Spleen (tissue), 11 donors: ENCODE measurements around the gene CEP131. TPM values are rescaled to one million over a fixed set of nuclear protein-coding genes. Genes with fewer than 3 reads are reported as not detected.
A peak's percentile ranks its signal among the peaks of the same experiment; 100 is the strongest.
"Not testable (repeated sequence)": the region's sequence is repeated elsewhere in the genome, so short reads cannot be mapped to it uniquely, and the experiment has no call there.

Source experiments
- DNase-seq: peaks from one replicate; pipeline ENCODE4 v3.0.0-alpha.2; 2020
- H3K27ac ChIP-seq, 8 donors: fragments of 200-600 bp; sonication (generic) in 7 of 8; 1 replicate in 4 of 8; 2 replicates in 4 of 8; pipeline versions ENCODE4 v1.5.0 to v1.8.0; 2016 to 2021; ENCODE audit warnings: inconsistent platforms in 4 of 8, mild to moderate bottlenecking in 4 of 8, moderate library complexity in 1 of 8
- H3K27me3 ChIP-seq, 7 donors: fragments of 200-600 bp; sonication (generic) in 6 of 7; replicated peaks in 1 of 7; 1 replicate in 4 of 7; 2 replicates in 3 of 7; pipeline versions ENCODE4 v1.5.0 to v1.8.0; 2016 to 2021; ENCODE audit warnings: inconsistent platforms in 3 of 7, mild to moderate bottlenecking in 1 of 7
- H3K36me3 ChIP-seq, 6 donors: fragments of 200-600 bp; sonication (generic) in 5 of 6; 1 replicate in 4 of 6; 2 replicates in 2 of 6; pipeline versions ENCODE4 v1.5.0 to v1.8.0; 2016 to 2021; ENCODE audit warnings: inconsistent platforms in 2 of 6
- H3K4me1 ChIP-seq, 6 donors: fragments of 200-600 bp; sonication (generic) in 5 of 6; 1 replicate in 3 of 6; 2 replicates in 3 of 6; pipeline versions ENCODE4 v1.5.0 to v1.8.0; 2016 to 2021; ENCODE audit warnings: inconsistent platforms in 3 of 6
- H3K4me3 ChIP-seq, 8 donors: fragments of 200-600 bp; sonication (generic) in 7 of 8; 1 replicate in 4 of 8; 2 replicates in 4 of 8; pipeline versions ENCODE4 v1.5.0 to v1.8.0; 2016 to 2021; ENCODE audit warnings: inconsistent platforms in 4 of 8, mild to moderate bottlenecking in 4 of 8, moderate library complexity in 2 of 8
- H3K9me3 ChIP-seq, 8 donors: fragments of 200-600 bp; sonication (generic) in 7 of 8; 1 replicate in 4 of 8; 2 replicates in 4 of 8; pipeline versions ENCODE4 v1.5.0 to v1.8.0; 2016 to 2021; ENCODE audit warnings: inconsistent platforms in 4 of 8
- POLR2A ChIP-seq, 3 donors: fragments of 450-650 bp; IDR thresholded peaks; one replicate each; pipeline ENCODE4 v1.5.1; 2017; ENCODE audit warnings: antibody characterized with exemption in 3 of 3, mild to moderate bottlenecking in 1 of 3
- POLR2AphosphoS5 ChIP-seq, 3 donors: sonication (generic); formaldehyde crosslinking; IDR thresholded peaks; one replicate each; pipeline ENCODE4 v1.5.1; 2017; ENCODE audit warnings: antibody characterized with exemption in 3 of 3
- WGBS, 5 donors: extraction: QIAGEN DNeasy Blood & Tissue Kit in 3 of 5; methylation state at CpG; one replicate each; pipeline versions ENCODE4 v1.1.5 to v1.1.7; 2013 to 2018; 5-methylcytosine and 5-hydroxymethylcytosine counted together
- intact Hi-C: fragments of 100-400 bp; cut with DNase I; formaldehyde crosslinking; loops from one replicate; pipeline ENCODE4 v1.15.0; 2023; ENCODE audit warnings: low total_unique reads
- polyA plus RNA-seq, 3 donors: library from polyadenylated mRNA; stranded (reverse); fragments of 200-250 nt; gene quantifications; one replicate each; pipeline ENCODE4 v1.2.1, GENCODE V29; 2013
- total RNA-seq, 7 donors: library from RNA; depleted of rRNA in 3 of 7; stranded (reverse); fragments of >200 nt in 3 of 7; fragmentation: NEBNext Ultra II Directional in 4 of 7; extraction: Animal tissue kit (Norgen Biotek cat#: 25700) in 4 of 7; gene quantifications; one replicate each; pipeline versions ENCODE4 v1.1.0 to v1.2.1, GENCODE V29; 2016 to 2021
- TF ChIP-seq, protein P1 (sequence below), 11 experiments: fragments of 200-600 bp in 7 of 11; fragments of 450-650 bp in 4 of 11; sonication (generic) in 4 of 11; IDR thresholded peaks in 8 of 11; conservative IDR thresholded peaks in 3 of 11; 1 replicate in 7 of 11; 2 replicates in 4 of 11; pipeline versions ENCODE4 v1.4.0 to v1.8.0; 2016 to 2021; ENCODE audit warnings: antibody characterized with exemption in 11 of 11, inconsistent platforms in 4 of 11, mild to moderate bottlenecking in 1 of 11
- donor health status: healthy with polysubstance abuse.
- donor health status: DM: no; HTN: no; CAD: no; lungs with moderate emphysema.
- donor health status: DM: no; HTN: no; CAD: no.
- donor health status: Bipolar disorder and iron deficiency.
- donor health status: healthy.
- donor health status: DM: no; HTN: no; CAD: no.
- donor health status: DM: yes; HTN: yes; CAD: no.

Gene CEP131
- total and polyA plus RNA-seq, 10 donors, result 8.5 to 26.7 (median 13.3) TPM

DNA sequence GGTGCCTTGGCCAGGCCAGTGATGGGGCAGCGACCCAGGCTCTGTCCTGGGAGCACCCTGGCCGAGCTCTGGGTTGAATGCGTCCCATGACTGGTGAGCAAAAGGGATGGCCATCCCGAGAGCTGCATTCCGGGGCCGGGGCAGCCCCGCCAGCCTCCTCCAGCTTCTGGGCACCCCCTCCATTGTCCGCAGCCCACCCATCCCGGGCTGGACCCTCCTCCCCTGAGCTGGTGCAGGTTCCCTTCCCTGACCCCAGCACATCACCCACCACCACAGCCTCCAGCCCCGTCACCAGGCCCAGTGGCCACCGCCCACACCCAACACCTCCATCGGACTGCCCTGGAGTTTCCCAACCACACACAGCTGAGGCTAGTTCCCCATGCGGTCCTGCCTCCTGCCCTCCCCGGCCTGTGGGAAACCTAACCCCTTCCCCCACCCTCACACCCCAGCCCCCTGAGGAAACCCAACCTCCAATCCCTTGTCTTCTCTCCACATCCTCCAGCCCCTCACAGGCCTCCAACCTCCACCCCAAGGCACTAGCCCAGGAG is 73.7 kb downstream of the CEP131 start:
- DNase-seq, result no peak
- intact Hi-C loops, result loop anchor here (10.0 kb wide), 1 partner anchor 46 kb away; no protein-coding TSS in a partner anchor

DNA sequence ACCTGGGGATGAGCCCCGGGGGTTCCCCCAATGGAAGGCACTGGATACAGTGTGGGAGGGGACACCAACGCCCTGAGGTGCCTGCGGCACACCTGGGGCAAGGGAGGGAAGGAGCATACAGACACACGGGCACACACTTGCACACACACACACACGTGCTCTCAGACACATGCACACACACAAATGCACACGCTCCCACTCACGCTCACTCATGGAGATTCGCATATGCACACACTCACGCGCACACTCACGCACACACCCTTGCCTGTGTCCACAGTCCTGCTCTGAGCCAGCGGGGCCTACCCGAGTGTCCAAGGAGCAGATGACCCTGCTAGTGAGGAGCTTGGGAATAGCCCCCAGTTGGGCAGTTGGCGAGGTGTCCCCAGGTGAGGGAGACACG is 74.2 kb downstream of the CEP131 start:
- no peak for DNase-seq
- H3K9me3 ChIP-seq, result no peaks in the 10 kb centered on the region
- H3K4me1 ChIP-seq, result peaks cover 0 to 64% (median 38%) of the 10 kb centered on the region in 6 donors
- H3K36me3 ChIP-seq, result no peaks in the 10 kb centered on the region
- peaks cover 0 to 6% (median 0%) of the 10 kb centered on the region in 7 donors for H3K27me3 ChIP-seq
- peak overlapping the region in 1 of 8 donors; percentile 56 for H3K4me3 ChIP-seq
- intact Hi-C loops, result loop anchor here (10.0 kb wide), 1 partner anchor 46 kb away; no protein-coding TSS in a partner anchor
- peak overlapping the region in 5 of 8 donors; percentile 78 to 92 (median 86) for H3K27ac ChIP-seq
- TF ChIP-seq, protein P1, sequence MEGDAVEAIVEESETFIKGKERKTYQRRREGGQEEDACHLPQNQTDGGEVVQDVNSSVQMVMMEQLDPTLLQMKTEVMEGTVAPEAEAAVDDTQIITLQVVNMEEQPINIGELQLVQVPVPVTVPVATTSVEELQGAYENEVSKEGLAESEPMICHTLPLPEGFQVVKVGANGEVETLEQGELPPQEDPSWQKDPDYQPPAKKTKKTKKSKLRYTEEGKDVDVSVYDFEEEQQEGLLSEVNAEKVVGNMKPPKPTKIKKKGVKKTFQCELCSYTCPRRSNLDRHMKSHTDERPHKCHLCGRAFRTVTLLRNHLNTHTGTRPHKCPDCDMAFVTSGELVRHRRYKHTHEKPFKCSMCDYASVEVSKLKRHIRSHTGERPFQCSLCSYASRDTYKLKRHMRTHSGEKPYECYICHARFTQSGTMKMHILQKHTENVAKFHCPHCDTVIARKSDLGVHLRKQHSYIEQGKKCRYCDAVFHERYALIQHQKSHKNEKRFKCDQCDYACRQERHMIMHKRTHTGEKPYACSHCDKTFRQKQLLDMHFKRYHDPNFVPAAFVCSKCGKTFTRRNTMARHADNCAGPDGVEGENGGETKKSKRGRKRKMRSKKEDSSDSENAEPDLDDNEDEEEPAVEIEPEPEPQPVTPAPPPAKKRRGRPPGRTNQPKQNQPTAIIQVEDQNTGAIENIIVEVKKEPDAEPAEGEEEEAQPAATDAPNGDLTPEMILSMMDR (IDR thresholded peaks at IDR 0.05 in 8 of 11, conservative IDR thresholded peaks at IDR 0.05 in 3 of 11), result no peak
- TF ChIP-seq POLR2AphosphoS5 (IDR thresholded peaks at IDR 0.05) (no peak), POLR2A (IDR thresholded peaks at IDR 0.05) (no peak)
- WGBS, 5 donors, result 84 to 93% (median 91%) methylated on average over 11 to 15 of the region's 15 CpGs

More for the DNA sequence above, 73.7 kb downstream of the CEP131 start:
- Histone ChIP-seq H3K36me3 (no peaks in the 10 kb centered on the region), H3K27me3 (peaks cover 0 to 6% (median 0%) of the 10 kb centered on the region in 7 donors), H3K4me1 (peaks cover 0 to 65% (median 38%) of the 10 kb centered on the region in 6 donors), H3K27ac (peak overlapping the region in 6 of 8 donors; percentile 75 to 92 (median 84)), H3K4me3 (peak overlapping the region in 2 of 8 donors; percentile 6 to 56), H3K9me3 (no peaks in the 10 kb centered on the region)
- WGBS, 5 donors, result 65 to 81% (median 67%) methylated on average over 9 to 14 of the region's 14 CpGs
- TF ChIP-seq POLR2AphosphoS5 (IDR thresholded peaks at IDR 0.05), result peak; percentile 20 to 63 (median 36)
- TF ChIP-seq, protein P1 (IDR thresholded peaks at IDR 0.05 in 8 of 11, conservative IDR thresholded peaks at IDR 0.05 in 3 of 11), result no peak
- no peak for TF ChIP-seq POLR2A (IDR thresholded peaks at IDR 0.05)

GRCh38 chr17:81147701-81148100 is 75.1 kb downstream of the CEP131 start:
- no peak overlapping the region for H3K27ac ChIP-seq
- H3K4me1 ChIP-seq, result peaks cover 0 to 64% (median 42%) of the 10 kb centered on the region in 6 donors
- H3K9me3 ChIP-seq, result no peaks in the 10 kb centered on the region
- no peak for DNase-seq
- H3K27me3 ChIP-seq, result peaks cover 0 to 10% (median 0%) of the 10 kb centered on the region in 7 donors
- WGBS, 5 donors, result 79 to 90% (median 80%) methylated on average over 10 of the region's 10 CpGs
- TF ChIP-seq, protein P1 (IDR thresholded peaks at IDR 0.05 in 8 of 11, conservative IDR thresholded peaks at IDR 0.05 in 3 of 11), result no peak
- TF ChIP-seq POLR2A (IDR thresholded peaks at IDR 0.05), result no peak
- no peak for TF ChIP-seq POLR2AphosphoS5 (IDR thresholded peaks at IDR 0.05)
- no peaks in the 10 kb centered on the region for H3K36me3 ChIP-seq
- intact Hi-C loops, result loop anchor here (10.0 kb wide), 1 partner anchor 47 kb away; no protein-coding TSS in a partner anchor
- H3K4me3 ChIP-seq, result no peak overlapping the region

DNA sequence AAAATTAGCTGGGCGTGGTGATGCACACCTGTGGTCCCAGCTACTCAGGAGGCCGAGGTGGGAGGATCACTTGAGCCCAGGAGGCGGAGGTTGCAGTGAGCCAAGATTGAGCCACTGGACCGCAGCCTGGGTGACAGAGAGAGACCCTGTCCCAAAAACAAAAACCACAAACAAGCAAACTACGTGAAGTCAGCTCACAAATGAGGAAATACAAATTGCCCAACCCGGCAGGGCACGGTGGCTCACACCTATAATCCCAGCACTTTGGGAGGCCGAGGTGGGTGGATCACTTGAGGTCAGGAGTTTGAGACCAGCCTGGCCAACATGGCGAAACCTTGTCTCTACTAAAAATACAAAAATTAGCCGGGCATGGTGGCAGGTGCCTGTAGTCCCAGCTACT is 76.6 kb downstream of the CEP131 start:
- peak overlapping the region in 1 of 8 donors; percentile 19 for H3K4me3 ChIP-seq
- not testable (repeated sequence) for H3K9me3 ChIP-seq, DNase-seq, H3K36me3 ChIP-seq
- peak overlapping the region in 4 of 8 donors; percentile 6 to 75 (median 64) for H3K27ac ChIP-seq
- peaks cover 0 to 13% (median 0%) of the 10 kb centered on the region in 7 donors for H3K27me3 ChIP-seq
- peaks cover 5 to 64% (median 33%) of the 10 kb centered on the region in 6 donors for H3K4me1 ChIP-seq
- WGBS, 5 donors, result 60 to 76% (median 65%) methylated on average over 10 of the region's 10 CpGs
- TF ChIP-seq POLR2AphosphoS5 (IDR thresholded peaks at IDR 0.05), result peak in 1 of 3 donors; percentile 45
- intact Hi-C loops, result loop anchor here (10.0 kb wide), 1 partner anchor 49 kb away; no protein-coding TSS in a partner anchor
